WTC11 (cell line): ENCODE data around the gene RNF103. TPM values are rescaled to one million over a fixed set of nuclear protein-coding genes. Genes with fewer than 3 reads are reported as not detected.

ENCODE experiments used
- ATAC-seq: fragments of 200-7000 bp; cut with Tn5 transposase; 2 replicates; pipeline ENCODE4 v1.10.0; 2021; ENCODE audit warnings: mild to moderate bottlenecking, moderate library complexity
- CTCF ChIA-PET: fragments of 300-600 bp; sonication (Branson Sonifier 250); formaldehyde crosslinking; loops from one replicate; lab custom pipeline; 2021; ENCODE audit warnings: antibody characterized with exemption; lab: Charles Lee
- POLR2A ChIA-PET: fragments of 350-600 bp; sonication (Branson Sonifier 250); formaldehyde crosslinking; loops from one replicate; lab custom pipeline; 2021; ENCODE audit warnings: antibody characterized with exemption; lab: Charles Lee
- DNase-seq: peaks from one replicate; pipeline ENCODE4 v3.0.0; 2021; ENCODE audit warnings: low spot score
- H3K27ac Mint-ChIP-seq: 2 replicates; pipeline ENCODE4 v1.8.0; 2021; ENCODE audit warnings: mixed read lengths
- H3K27me3 Mint-ChIP-seq: 2 replicates; pipeline ENCODE4 v1.8.0; 2021; ENCODE audit warnings: low read depth, mild to moderate bottlenecking, moderate library complexity, mixed read lengths
- H3K36me3 Mint-ChIP-seq: 2 replicates; pipeline ENCODE4 v1.8.0; 2021; ENCODE audit warnings: mixed read lengths
- H3K4me1 Mint-ChIP-seq: 2 replicates; pipeline ENCODE4 v1.8.0; 2022; ENCODE audit warnings: mixed read lengths
- H3K4me3 Mint-ChIP-seq: 2 replicates; pipeline ENCODE4 v1.8.0; 2021; ENCODE audit warnings: mild to moderate bottlenecking, moderate library complexity, mixed read lengths
- H3K9me3 Mint-ChIP-seq: 2 replicates; pipeline ENCODE4 v1.8.0; 2021; ENCODE audit warnings: mixed read lengths
- ARID4B ChIP-seq: sonication (generic); formaldehyde crosslinking; IDR thresholded peaks from 2 replicates; pipeline ENCODE4 v1.8.0; 2023; ENCODE audit warnings: missing genetic modification reagents, mild to moderate bottlenecking, borderline replicate concordance
- CDX4 ChIP-seq: fragments of 250-450 bp; sonication (Bioruptor Pico); IDR thresholded peaks from 2 replicates; pipeline ENCODE4 v1.9.0; 2021; ENCODE audit warnings: moderate library complexity, mild to moderate bottlenecking, inconsistent platforms, borderline replicate concordance
- FOXP4 ChIP-seq: sonication (generic); formaldehyde crosslinking; IDR thresholded peaks from 2 replicates; pipeline ENCODE4 v1.8.0; 2022; ENCODE audit warnings: mild to moderate bottlenecking, missing genetic modification reagents
- JUN ChIP-seq: sonication (generic); formaldehyde crosslinking; IDR thresholded peaks from 2 replicates; pipeline ENCODE4 v1.8.0; 2023; ENCODE audit warnings: mild to moderate bottlenecking, missing genetic modification reagents
- NFE2L1 ChIP-seq: sonication (generic); formaldehyde crosslinking; IDR thresholded peaks from 2 replicates; pipeline ENCODE4 v1.8.1; 2023; ENCODE audit warnings: missing genetic modification reagents
- NR2C2 ChIP-seq: sonication (generic); formaldehyde crosslinking; IDR thresholded peaks from 2 replicates; pipeline ENCODE4 v1.8.0; 2022; ENCODE audit warnings: mild to moderate bottlenecking, missing genetic modification reagents
- PREB ChIP-seq: sonication (generic); formaldehyde crosslinking; IDR thresholded peaks from 2 replicates; pipeline ENCODE4 v1.8.1; 2022; ENCODE audit warnings: mild to moderate bottlenecking, missing genetic modification reagents, moderate library complexity, borderline replicate concordance
- PRRX2 ChIP-seq: fragments of 250-450 bp; sonication (Bioruptor Pico); IDR thresholded peaks from 2 replicates; pipeline ENCODE4 v1.8.0; 2021; ENCODE audit warnings: mild to moderate bottlenecking
- SOX15 ChIP-seq: fragments of 250-450 bp; sonication (Bioruptor Pico); IDR thresholded peaks from 2 replicates; pipeline ENCODE4 v1.9.0; 2021; ENCODE audit warnings: mild to moderate bottlenecking
- TEAD1 ChIP-seq: sonication (generic); formaldehyde crosslinking; IDR thresholded peaks from 2 replicates; pipeline ENCODE4 v1.8.0; 2022; ENCODE audit warnings: mild to moderate bottlenecking, missing genetic modification reagents
- USF1 ChIP-seq: sonication (generic); formaldehyde crosslinking; IDR thresholded peaks from 2 replicates; pipeline ENCODE4 v1.8.0; 2022; ENCODE audit warnings: mild to moderate bottlenecking, missing genetic modification reagents
- ZNF263 ChIP-seq: sonication (generic); formaldehyde crosslinking; IDR thresholded peaks from 2 replicates; pipeline ENCODE4 v1.8.1; 2022; ENCODE audit warnings: low read depth, mild to moderate bottlenecking, moderate library complexity, missing genetic modification reagents
- ZNF423 ChIP-seq: fragments of 250-450 bp; sonication (Bioruptor Pico); IDR thresholded peaks from 2 replicates; pipeline ENCODE4 v2.1.2; 2022; ENCODE audit warnings: mild to moderate bottlenecking, moderate library complexity
- ZNF671 ChIP-seq: fragments of 250-450 bp; sonication (Bioruptor Pico); IDR thresholded peaks from 2 replicates; pipeline ENCODE4 v1.8.0; 2021; ENCODE audit warnings: mild to moderate bottlenecking
- ZSCAN18 ChIP-seq: fragments of 250-450 bp; sonication (Bioruptor Pico); IDR thresholded peaks from 2 replicates; pipeline ENCODE4 v2.1.2; 2022; ENCODE audit warnings: mild to moderate bottlenecking, moderate library complexity
- total RNA-seq: library from RNA; stranded (reverse); gene quantifications from 3 replicates; pipeline ENCODE4 v1.2.3, GENCODE V29; 2021

The RNF103 gene
- total RNA-seq, 1 experiment from 2014 or later, result 6.8 TPM

- Mint-ChIP-seq H3K27me3 (no peaks in the 10 kb centered on the region), H3K27ac (no peak overlapping the region), H3K36me3 (peaks cover 6% of the 10 kb centered on the region), H3K9me3 (peaks cover 39% of the 10 kb centered on the region), H3K4me1 (no peaks in the 10 kb centered on the region), H3K4me3 (no peak overlapping the region)
- POLR2A ChIA-PET, result no interaction called here
- no peak for DNase-seq
- TF ChIP-seq ZNF423 (CRISPR knock-in tag), result no peak
- no peak for TF ChIP-seq NFE2L1
- CTCF ChIA-PET, result no interaction called here
- no peak for ATAC-seq
These were observed 22.1 kb upstream of the RNF103 start for GRCh38 chr2:86645752-86646151.

- H3K27ac Mint-ChIP-seq, result no peak overlapping the region
- ATAC-seq (no peak), DNase-seq (no peak)
- no peak overlapping the region for H3K4me3 Mint-ChIP-seq
- peaks cover 33% of the 10 kb centered on the region for H3K9me3 Mint-ChIP-seq
- H3K27me3 Mint-ChIP-seq, result no peaks in the 10 kb centered on the region; the same call in 1 of the 2 replicates
- TF ChIP-seq CDX4 (no peak), ARID4B (CRISPR knock-in tag) (no peak), ZNF263 (CRISPR knock-in tag) (no peak), ZNF423 (CRISPR knock-in tag) (no peak), JUN (CRISPR knock-in tag) (no peak), NR2C2 (CRISPR knock-in tag) (no peak), TEAD1 (CRISPR knock-in tag) (no peak), ZNF671 (CRISPR knock-in tag) (no peak), PREB (CRISPR knock-in tag) (no peak), USF1 (CRISPR knock-in tag) (no peak), PRRX2 (CRISPR knock-in tag) (no peak), FOXP4 (CRISPR knock-in tag) (no peak), SOX15 (CRISPR knock-in tag) (no peak), ZSCAN18 (CRISPR knock-in tag) (no peak)
- CTCF ChIA-PET, result no interaction called here
- POLR2A ChIA-PET, result no interaction called here
- no peaks in the 10 kb centered on the region for H3K4me1 Mint-ChIP-seq
- peaks cover 5% of the 10 kb centered on the region; the same call in 1 of the 2 replicates for H3K36me3 Mint-ChIP-seq
These were observed 15.0 kb upstream of the RNF103 start for GRCh38 chr2:86638712-86639111.
